DMS114 treated with DMSO at 0.1 percent for 48 hours (cell line): Measurements from ENCODE around the gene GRK3.
"Not testable (repeated sequence)": the region's sequence is repeated elsewhere in the genome, so short reads cannot be mapped to it uniquely, and the experiment has no call there.

Experiments
- DNase-seq: peaks from one replicate; lab custom pipeline; 2025; ENCODE audit not compliant: unreplicated experiment; lab: John Stamatoyannopoulos, UW

The GRK3 gene

DNA sequence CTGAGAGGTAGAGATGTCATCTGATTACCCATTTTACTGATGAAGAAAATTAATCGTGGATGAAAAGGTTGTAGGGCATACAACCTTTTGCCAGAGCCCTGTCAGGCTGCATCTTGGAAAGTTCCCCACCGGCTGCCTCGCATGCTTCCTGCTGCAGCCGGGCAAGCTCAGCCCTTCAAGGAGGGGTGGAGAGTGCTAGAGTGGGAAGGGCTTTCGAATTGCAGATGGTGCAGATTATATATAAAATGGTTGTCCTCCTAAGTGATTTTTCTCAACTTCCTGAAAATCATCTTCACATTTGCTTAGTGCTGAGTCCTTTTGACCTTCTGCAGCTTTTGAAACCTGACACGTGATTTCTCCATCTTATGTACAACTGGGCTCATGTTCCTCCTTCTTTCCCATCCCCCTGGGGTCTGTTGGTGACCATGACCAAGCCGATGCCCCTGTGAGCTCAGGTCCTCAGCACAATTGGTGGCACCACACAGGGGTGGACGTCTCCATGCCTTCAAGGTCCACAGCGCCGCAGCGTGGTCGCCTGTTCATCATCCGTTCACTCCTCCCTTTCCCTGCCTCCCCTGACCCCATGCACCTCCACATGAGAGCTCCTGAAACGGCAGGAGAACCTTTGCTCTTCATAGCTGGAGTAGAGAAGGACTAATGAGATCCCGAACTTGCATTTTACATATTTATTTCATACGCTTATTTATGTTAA lies 129.9 kb downstream of the GRK3 start:
- DNase-seq = no peak

GRCh38 chr22:25695146-25695545 lies 130.7 kb downstream of the GRK3 start:
- no peak for DNase-seq

- DNase-seq = no peak
These were observed 132.3 kb downstream of the GRK3 start for GRCh38 chr22:25696763-25697162.

- no peak for DNase-seq
These were observed 132.7 kb downstream of the GRK3 start for GRCh38 chr22:25697181-25697664.

- DNase-seq = no peak
These were observed 133.5 kb downstream of the GRK3 start for GRCh38 chr22:25697978-25698377.

GRCh38 chr22:25698461-25698860 lies 134.0 kb downstream of the GRK3 start:
- no peak for DNase-seq

GRCh38 chr22:25698978-25699377 lies 134.5 kb downstream of the GRK3 start:
- DNase-seq = no peak

DNA sequence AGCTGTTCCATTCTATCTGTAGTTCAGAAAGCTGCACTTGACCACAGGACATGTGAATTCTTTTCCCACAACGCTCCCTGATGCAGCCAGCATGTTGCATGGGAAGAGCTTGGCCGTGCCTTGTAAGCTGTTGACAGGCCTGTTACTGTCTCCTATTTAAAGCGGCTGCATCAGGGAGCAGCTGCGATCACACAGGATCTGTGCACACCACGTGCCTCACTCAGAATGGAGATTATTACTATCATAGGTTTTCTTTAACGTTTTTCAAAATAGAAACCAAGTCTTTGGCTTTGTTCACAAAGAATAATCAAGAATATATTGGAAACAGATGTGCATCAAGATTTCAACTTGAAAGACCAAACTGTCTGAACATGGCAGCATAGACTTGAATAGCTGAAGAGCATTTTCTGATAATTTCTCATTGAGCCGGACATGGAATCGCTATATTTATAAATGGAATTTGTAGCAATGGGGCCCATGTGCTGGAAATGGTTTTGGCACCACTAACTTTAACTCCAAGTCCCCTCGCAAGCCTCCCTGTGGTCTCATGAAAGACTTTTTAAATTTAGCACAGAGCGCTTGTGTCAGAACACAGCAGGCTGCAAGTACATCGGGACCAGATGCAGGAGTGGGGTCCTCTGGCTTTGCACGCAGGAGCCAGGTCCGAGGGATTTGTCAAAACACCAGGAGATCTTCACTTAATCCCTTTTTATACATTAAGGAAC lies 136.7 kb downstream of the GRK3 start:
- no peak for DNase-seq

DNA sequence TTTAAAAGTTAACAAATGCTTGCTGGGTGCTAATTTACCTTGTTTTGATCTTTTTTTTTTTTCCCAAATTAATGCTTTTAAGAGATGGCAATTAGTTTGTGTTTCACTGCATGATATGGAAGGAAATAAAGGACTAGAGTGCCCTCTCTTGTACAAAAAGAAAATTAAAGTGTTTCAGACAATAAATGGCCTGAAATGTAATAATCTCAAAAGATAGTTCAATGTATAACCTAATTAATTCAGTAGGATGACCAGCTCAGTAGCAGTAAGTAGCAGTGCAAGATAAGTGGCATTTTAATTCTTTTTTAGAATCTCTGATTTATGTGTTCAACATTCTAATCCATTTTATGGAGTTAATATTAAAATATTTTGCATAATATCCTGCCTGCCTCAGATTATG lies 137.6 kb downstream of the GRK3 start:
- peak; percentile 24 for DNase-seq

DNA sequence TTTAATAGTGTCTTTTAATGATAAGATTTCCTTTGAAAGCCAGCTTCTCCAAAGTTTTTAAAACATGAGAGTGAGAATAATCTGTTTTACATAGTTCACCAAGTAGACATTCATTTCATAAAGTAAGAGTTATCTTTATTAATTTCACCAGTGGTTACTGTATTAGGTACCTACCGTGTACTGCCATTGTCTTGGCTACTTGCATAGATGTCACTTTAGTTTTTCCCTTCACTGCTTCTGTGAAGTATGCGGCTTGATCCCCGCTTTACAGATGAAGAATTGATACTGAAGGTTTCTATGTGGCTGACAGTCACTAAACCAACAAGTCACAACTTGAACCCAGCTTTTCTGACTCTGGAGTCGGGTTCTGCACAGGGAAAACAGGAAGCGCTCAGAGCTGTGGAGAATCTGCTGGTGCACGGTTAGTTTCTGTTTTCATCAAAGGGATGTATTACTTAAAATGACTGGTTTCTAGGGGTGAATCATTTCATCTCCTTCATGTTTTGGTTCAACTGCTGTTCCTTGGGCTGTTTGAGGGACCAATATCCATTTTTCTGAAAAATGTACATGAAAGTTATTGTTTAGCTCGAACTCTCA lies 138.2 kb downstream of the GRK3 start:
- no peak for DNase-seq

- DNase-seq = no peak
These were observed 140.2 kb downstream of the GRK3 start for GRCh38 chr22:25704701-25705100.

- no peak for DNase-seq
These were observed 141.7 kb downstream of the GRK3 start for GRCh38 chr22:25706197-25706596.

DNA sequence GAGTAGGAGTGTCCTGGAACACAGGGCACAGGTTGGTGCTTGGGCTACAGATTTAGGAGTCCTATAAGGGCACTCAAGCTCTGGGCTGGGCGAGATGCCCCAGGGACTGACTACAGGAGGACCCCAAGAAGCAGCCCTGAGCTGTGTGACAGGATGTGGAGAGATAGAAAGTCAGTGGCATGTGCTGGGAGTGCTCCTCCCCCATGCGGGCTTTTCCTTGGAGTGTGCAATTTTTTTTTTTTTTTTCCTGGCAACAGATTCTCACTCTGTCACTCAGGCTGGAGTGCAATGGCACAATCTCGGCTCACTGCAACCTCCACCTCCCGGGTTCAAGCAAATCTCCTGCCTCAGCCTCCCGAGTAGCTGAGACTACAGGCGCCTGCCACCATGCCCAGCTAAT lies 144.0 kb downstream of the GRK3 start:
- DNase-seq = not testable (repeated sequence)

DNA sequence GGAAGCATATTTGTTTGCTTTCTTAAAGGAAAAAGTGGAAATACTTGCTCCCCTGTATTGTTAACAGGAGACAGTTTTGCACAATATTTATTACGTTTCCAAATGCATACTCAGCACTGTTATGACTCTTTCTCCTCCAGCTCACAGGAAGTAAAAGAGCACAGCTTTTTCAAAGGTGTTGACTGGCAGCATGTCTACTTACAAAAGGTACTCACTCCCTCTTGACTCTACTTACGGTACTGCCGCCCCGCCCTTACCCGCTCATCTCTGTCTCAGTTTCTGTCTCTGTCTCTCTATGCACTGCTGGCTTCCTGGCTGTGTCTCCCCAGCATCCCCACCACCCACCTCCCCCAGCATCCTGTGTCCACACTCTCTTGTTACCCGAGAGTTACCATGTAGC lies 145.3 kb downstream of the GRK3 start:
- no peak for DNase-seq

GRCh38 chr22:25710501-25710900 lies 146.0 kb downstream of the GRK3 start:
- no peak for DNase-seq

DNA sequence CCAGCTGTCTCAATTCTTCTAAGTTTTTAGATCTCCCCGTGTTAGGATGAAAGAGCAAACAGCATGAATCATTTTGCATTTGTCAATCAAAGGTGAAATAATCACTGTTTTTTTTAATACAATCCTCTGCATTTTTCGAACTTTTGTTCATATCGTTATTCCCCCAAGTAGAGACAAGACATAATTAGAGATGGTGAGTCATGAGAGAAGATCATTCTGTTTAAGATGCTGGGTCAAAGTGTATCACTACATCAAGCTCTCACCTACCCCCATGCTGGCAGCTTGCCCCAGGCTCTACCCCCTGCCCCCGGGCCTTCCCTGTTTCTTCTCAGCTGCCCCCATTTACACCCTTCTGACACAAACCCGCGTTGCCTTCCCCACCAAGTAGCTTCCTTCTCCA lies 147.0 kb downstream of the GRK3 start:
- DNase-seq = no peak

DNA sequence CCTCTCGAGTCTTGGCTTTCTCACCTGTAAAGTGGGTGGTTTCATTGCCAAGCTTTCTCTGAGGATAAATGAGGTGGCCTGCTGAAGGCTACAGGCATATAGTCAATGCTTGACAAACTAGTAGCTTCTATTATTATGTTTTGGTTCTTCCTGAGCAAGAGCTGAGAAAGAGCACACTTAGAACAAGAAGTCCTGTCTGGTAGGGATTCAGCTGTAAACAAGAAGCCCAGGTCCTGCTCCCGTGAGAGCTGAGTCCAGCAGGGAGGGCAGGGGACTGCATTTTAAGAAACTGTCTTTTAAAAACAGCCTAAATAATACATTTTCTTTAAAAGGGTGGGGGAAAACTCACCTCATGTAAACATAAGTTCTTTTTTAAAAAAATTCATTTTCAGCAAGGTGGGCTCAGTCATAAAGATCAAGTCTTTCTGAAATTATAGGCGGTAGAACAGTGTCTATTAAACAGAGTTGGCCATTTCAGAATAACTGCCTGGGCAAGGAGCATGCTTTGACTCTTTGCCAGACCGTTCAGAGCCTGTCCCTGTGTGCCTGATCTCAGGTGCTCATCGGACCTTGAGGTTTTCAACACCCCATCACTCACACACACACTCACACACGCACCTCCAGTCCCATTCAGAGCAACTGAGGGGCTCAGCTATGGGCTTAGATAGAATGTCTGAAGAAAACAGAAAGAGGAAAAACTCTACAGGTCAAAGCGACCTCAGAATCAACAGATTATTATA lies 148.4 kb downstream of the GRK3 start:
- DNase-seq = no peak

DNA sequence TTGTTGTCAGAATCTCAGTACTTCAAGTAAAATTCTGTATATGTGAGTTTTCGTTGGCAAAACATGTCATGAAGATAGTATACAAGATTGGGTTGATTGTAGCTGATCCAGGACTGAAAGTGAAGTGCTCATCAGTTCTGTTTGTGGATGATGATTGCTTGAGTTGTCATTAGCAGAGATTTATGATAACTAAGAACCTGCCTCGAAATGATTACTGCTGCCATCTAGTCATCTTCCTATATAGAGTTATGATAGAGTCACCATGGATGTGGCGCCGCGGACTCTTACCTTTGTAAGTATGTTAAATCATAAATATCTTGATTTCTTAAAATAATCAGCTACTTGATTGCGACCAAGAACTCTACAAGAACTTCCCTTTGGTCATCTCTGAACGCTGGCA lies 149.6 kb downstream of the GRK3 start:
- DNase-seq = no peak

DNA sequence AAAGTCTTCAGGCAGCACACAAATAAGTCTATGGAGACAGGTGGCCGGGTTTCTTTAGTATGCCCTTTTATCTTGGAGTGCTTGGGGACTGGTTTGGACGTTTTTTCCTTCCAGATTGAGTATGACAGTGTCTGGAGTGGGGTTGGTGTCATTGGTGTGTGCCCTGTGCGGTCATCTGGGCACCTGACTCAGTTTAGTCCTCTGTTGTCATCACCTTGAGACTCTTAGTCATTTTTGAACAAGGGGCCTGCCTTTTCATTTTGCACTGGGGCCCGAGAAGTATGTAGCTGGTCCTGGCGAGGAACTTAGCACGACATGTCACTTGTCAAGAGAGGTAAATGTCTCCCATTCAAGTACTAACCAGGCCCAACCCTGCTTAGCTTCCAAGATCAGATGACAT lies 150.3 kb downstream of the GRK3 start:
- DNase-seq = no peak

DNA sequence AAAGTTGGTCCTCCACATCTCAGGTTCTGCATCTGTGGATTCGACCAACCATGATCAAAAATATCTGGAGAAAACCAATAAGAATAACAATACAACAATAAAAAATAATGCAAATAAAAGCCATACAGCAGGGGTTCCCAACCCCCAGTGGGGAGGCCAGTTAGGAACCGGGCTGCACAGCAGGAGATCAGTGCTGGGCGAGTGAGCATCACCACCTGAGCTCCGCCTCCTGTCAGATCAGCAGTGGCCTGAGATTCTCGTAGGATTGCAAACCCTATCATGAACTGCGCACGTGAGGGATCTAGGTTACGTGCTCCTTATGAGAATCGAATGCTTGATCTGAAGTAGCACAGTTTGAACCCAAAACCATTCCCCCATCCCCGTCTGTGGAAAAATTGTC lies 152.2 kb downstream of the GRK3 start:
- DNase-seq = no peak

- DNase-seq = no peak
These were observed 153.8 kb downstream of the GRK3 start for GRCh38 chr22:25718135-25718840.
